Anterior cingulate cortex (tissue), 58 donors: Measurements from ENCODE around the gene PPP1R18.
A peak's percentile ranks its signal among the peaks of the same experiment; 100 is the strongest.

Experiments
- DNase-seq, 58 donors: peaks; one replicate each; lab custom pipeline; 2025; lab: John Stamatoyannopoulos, UW

PPP1R18 gene

DNA sequence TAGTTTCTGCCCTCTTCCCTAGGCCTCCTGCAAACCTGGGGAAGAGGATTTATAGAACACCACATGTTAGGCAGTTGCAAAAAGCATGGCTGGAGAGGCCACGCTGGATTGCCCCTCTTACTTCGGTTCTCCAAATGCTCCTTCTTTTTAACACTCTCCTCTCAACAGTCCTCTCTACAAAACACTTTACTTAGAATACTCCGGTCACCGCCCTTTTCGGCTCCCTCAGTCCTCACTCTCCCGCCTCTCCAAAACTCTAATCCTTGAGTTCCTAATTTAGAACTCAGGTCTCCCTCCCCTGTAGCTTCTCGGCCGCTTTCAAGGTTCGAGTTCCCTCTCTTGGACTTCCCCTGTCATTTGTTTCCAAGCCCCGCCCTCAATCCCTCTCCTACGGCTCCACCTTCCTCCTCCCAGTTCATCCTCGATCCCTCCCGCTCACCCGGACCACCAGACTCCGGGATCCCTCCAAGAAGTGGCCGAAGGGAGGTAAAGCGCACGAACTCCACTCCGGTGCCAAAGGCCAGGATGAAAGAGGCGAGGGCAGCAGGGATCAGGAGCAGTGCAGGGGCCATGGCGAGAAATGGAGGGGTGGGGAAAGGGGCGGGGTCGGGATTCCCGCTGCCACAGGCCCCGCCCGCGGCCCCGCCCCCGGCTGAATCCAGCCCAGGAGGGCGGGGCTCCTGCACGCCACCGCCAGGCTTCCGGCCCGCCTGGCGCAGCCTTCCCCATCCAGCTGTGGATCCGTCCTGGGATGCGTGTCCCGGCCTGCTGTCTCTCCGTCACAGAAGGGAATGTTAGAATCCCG is 4.2 kb upstream of the PPP1R18 start, which contains the start of gene NRM:
NRM (minus strand) TSS at position 582 of the 805 bp plus-strand sequence; CDS start at position 572, 10 bp downstream.
- peak in 55 of 58 donors; percentile 16 to 90 (median 73) for DNase-seq

DNA sequence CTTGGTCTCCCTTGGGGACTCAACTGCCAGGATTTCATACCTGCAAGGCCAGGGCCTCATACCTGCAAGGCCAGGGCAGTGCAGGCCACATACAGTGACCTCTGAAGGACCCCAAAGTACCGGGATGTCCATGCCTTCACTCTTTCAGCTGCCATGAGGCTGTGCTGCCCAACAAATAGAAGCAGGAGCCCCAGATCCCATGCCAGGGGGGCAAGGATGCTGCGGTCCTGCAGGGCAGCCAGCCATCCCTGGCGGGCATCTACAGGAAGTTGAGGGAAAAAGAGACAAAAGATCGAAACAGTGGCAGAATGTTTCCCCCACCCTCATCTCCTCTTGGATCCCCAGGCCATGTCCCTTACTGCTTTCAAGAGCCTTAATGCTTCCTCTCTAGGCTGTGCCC is 3.5 kb upstream of the PPP1R18 start:
- DNase-seq: no peak

GRCh38 chr6:30689022-30689865 is 2.8 kb upstream of the PPP1R18 start:
- no peak for DNase-seq

DNA sequence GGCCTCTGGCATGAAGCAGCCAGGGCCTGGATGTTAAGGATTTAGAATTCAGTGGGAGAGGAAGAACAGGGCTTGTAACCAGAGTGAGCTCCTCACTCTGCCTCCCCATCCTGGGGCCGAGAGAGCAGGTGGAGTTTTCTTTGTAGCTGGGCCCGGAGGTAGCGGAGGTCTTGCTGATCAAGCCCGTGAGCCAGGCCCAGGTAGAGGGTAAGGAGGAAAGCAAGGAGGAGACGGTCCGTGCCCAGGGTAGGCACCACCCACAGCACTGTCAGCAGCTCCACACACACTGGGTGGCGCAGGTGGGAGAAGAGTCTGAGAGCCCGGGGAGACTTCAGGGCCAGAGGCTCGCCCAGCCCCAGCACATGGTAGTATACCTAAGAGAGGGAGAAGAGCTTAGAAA is 2.1 kb upstream of the PPP1R18 start:
- DNase-seq: no peak

- peak in 20 of 58 donors; percentile 1 to 44 (median 23) for DNase-seq
These were observed 1.4 kb upstream of the PPP1R18 start for GRCh38 chr6:30687659-30688431.

GRCh38 chr6:30686908-30687658 is 638 bp upstream of the PPP1R18 start:
- DNase-seq: peak in 54 of 58 donors; percentile 12 to 78 (median 56)

GRCh38 chr6:30685157-30686008 is 1.1 kb downstream of the PPP1R18 start:
- no peak for DNase-seq

GRCh38 chr6:30684386-30685156 is 1.9 kb downstream of the PPP1R18 start:
- DNase-seq: peak in 15 of 58 donors; percentile 2 to 32 (median 14)

DNA sequence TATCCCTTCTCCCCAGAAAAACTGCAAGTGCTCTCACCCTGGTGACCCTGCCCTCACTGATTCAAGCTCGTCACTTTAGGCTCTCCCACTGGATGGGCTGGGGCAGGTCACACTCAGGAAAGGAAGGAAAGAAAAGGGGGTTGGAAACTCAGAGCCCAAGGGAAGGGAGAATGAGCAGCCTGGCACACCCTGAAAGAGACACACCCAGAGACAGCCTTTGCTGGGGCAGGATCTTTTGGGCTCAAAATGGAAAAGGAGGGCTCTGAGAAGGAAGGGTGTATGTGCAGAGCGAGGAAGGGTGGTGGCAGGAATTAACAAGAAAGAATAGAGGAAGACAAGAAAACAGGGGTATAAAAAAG is 2.5 kb downstream of the PPP1R18 start:
- DNase-seq: peak in 1 of 58 donors; percentile 5

GRCh38 chr6:30683183-30683979 is 3.1 kb downstream of the PPP1R18 start:
- peak in 4 of 58 donors; percentile 5 to 13 (median 7) for DNase-seq

- peak in 43 of 58 donors; percentile 7 to 68 (median 36) for DNase-seq
These were observed 4.0 kb downstream of the PPP1R18 start for GRCh38 chr6:30682143-30683117.

GRCh38 chr6:30681766-30682142 is 4.7 kb downstream of the PPP1R18 start:
- DNase-seq: no peak

DNA sequence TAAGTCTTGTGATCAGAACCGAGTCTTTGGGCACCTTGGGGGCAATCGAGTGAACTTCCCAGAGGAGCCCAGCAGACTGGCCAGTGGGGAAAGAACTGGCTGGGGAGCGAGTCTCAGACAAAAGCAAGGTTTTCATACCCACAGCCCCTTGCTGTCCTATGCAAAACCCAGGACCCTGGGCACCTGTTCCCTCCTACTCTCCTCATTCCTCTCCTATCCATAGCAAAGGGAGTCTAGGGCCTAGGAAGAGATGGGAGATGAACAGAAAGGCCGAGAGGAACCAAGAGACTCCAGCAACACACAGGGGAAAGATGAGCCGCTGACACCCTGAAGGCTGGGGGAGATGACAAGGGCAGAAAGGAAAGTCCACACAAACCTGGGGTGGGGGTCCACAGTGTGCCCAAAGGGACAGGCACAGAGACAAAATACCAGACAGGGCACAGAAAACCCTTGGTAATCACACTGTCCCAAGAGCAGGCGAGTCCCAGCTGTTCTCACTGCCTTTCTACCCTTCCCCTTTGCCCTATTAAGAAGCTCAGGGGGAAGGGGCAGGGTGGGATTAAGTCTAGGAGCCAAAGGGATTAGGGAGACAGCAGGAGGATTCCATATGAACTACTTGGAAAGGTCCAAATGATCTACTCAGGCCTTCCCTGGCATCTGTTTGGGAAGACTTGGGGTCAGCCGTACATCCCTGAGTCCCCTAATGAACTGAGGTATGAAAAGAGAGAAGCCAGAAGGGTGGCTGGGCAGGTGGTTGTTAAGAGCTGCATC is 6.5 kb downstream of the PPP1R18 start:
- DNase-seq: no peak

DNA sequence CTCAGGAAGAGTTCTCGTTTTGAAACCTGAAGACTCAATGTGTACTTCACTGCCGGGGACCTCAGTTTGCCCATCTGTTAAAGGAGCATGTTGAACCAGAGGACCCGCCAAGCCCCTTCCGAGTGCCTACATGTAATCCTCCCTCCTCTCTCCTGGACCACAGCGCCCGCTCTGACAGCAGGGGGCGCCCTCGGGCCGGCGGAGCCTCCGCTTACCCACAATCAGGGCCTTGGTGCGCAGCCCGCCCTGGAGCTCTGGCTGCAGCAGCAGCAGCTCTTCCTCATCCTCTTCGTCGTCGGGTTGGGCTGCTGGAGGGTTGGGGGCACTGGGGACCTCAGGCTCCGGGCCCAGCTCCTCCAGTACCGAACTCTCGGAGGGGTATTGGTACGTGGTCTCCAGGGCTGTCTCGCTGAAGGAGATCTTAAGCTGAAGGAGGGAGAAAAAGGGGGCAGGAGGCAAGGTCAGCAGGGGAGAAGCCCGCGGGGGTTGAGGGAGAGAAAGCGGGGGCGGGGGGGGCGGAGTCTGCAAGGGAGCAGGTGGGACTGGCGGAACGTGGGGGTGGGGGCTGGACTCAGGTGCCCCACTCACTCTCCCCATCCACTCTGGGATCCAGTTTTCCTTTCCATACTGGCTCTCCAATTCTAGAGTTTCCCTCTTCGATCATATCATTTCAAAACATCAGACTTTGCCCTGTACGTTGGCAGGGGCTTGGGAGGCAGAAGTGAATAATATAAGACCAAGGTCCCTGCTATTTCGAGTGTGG is 7.3 kb downstream of the PPP1R18 start:
- peak in 55 of 58 donors; percentile 29 to 87 (median 70) for DNase-seq
